ENCODE results near the gene NCKAP5L.

Gene NCKAP5L

DNA sequence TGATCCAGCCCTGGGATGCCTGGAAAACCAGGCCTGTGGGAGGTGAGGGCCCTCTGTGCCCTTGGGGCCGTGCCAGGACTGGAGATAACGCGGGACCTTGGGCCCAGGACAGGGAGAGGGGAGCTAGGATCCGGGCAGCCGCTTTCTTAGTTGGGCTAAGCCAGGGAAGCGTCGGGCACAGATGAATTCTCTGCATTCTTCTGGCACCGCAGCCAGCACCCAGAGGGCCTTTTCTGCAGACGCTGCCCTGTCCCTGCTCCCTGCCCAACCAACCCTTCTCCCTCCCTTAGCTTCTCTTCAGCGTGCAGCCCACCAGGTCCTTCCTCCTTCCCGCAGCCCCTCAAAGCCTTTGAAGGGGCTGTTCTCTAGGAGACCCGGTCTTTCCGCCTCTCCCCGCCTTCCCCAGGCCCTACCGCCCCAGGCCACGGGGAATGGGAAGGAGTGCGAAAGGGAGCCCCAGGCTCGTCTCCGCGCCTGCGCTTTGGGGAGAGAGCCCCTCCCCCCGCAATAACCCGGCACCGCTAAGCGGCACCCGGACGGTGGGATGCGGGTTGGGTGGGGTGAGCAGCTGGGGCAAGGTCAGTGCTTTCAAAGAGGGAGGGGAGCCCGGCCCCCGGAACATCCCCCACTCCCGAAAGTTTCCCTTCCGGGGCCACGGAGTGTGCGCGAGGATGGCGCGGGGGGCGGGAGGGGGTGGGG lies 663 bp downstream of the NCKAP5L start:
- peak overlapping the region; percentile 47 for H4K91ac ChIP-seq (ENCODE audit: low read depth, low read length)
- peaks cover 9 to 13% of the 10 kb centered on the region in 2 experiments for H3K4me1 ChIP-seq (ENCODE audit: control insufficient read depth in 1 of 2, insufficient read depth in 2 of 2, low read length in 2 of 2)
- H3K9me3 ChIP-seq (ENCODE audit: insufficient read depth, low read depth, low read length), result no peaks in the 10 kb centered on the region
- peaks cover 16% of the 10 kb centered on the region for H3K79me1 ChIP-seq (ENCODE audit: low read length)
- H3K23ac ChIP-seq (ENCODE audit: low read length), result no peak overlapping the region
- peaks cover 11% of the 10 kb centered on the region for H3K79me2 ChIP-seq (ENCODE audit: control insufficient read depth, insufficient read depth, low read length, poor library complexity)
- WGBS (ENCODE audit: extremely low coverage, insufficient coverage, insufficient read length), result no CpG with 5 or more reads among the region's 38 CpGs
- peak overlapping the region; percentile 74 for H3K4me2 ChIP-seq (ENCODE audit: low read length)
- peaks cover 3 to 11% of the 10 kb centered on the region in 2 experiments for H3K36me3 ChIP-seq (ENCODE audit: control insufficient read depth in 1 of 2, insufficient read depth in 2 of 2, low read length in 2 of 2)
- peak overlapping the region; percentile 47 for H3K18ac ChIP-seq (ENCODE audit: low read length)
- H3K9ac ChIP-seq (ENCODE audit: low read length), result peak overlapping the region; percentile 61
- H2BK5ac ChIP-seq (ENCODE audit: low read depth, low read length, poor library complexity), result peak overlapping the region; percentile 63
- H3K4me3 ChIP-seq (ENCODE audit: low read depth, low read length), result peak overlapping the region; percentile 87
- H3K27me3 ChIP-seq (ENCODE audit: insufficient read depth, low read length), result no peaks in the 10 kb centered on the region
- H3K14ac ChIP-seq (ENCODE audit: low read length), result peak overlapping the region; percentile 62
- peak overlapping the region; percentile 62 for H3K27ac ChIP-seq (ENCODE audit: low read depth, low read length)
- H3K4ac ChIP-seq (ENCODE audit: low read depth, low read length), result peak overlapping the region; percentile 2
- peak; percentile 91 for DNase-seq
- peak overlapping the region; percentile 67 for H2AFZ ChIP-seq (ENCODE audit: insufficient read depth, low read length, poor library complexity)
- no peak overlapping the region for H2BK12ac ChIP-seq (ENCODE audit: low read length)
- H2AK5ac ChIP-seq (ENCODE audit: low read length), result no peak overlapping the region
- H4K8ac ChIP-seq (ENCODE audit: low read depth, low read length), result peak overlapping the region; percentile 39
- no peak overlapping the region for H2BK120ac ChIP-seq (ENCODE audit: insufficient read depth, low read length, poor library complexity)
- H4K12ac ChIP-seq (ENCODE audit: low read depth, low read length), result peak overlapping the region; percentile 68

DNA sequence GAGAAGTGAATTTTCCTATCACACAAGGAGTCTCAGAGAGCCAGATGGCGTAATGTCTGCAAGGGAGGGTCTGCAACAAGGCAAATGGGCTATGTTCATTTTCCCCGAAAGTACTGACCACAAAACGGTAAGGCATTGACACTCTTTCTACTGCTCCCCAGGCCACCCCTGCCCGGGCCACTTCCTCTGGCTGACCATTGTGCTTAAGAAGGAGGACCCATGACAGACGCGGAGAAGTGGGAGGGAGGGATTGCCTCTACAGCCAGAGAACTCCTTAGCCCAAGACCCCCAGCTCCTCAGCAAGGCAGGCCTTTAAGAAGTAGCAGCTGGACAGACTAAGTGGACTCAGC lies 1.2 kb downstream of the NCKAP5L start:
- H3K79me1 ChIP-seq (ENCODE audit: low read length), result peaks cover 16% of the 10 kb centered on the region
- H4K91ac ChIP-seq (ENCODE audit: low read depth, low read length), result peak overlapping the region; percentile 47
- H3K36me3 ChIP-seq (ENCODE audit: control insufficient read depth in 1 of 2, insufficient read depth in 2 of 2, low read length in 2 of 2), result peaks cover 5 to 11% of the 10 kb centered on the region in 2 experiments
- no peak overlapping the region for H2BK5ac ChIP-seq (ENCODE audit: low read depth, low read length, poor library complexity)
- H2BK12ac ChIP-seq (ENCODE audit: low read length), result no peak overlapping the region
- H4K12ac ChIP-seq (ENCODE audit: low read depth, low read length), result no peak overlapping the region
- H3K4ac ChIP-seq (ENCODE audit: low read depth, low read length), result peak overlapping the region; percentile 2
- H3K9me3 ChIP-seq (ENCODE audit: insufficient read depth, low read depth, low read length), result no peaks in the 10 kb centered on the region
- H2AFZ ChIP-seq (ENCODE audit: insufficient read depth, low read length, poor library complexity), result no peak overlapping the region
- H3K4me1 ChIP-seq (ENCODE audit: control insufficient read depth in 1 of 2, insufficient read depth in 2 of 2, low read length in 2 of 2), result peaks cover 9 to 13% of the 10 kb centered on the region in 2 experiments
- peak overlapping the region; percentile 74 for H3K4me2 ChIP-seq (ENCODE audit: low read length)
- no peak overlapping the region for H2AK5ac ChIP-seq (ENCODE audit: low read length)
- H3K9ac ChIP-seq (ENCODE audit: low read length), result peak overlapping the region; percentile 61
- peak overlapping the region; percentile 8 for H3K14ac ChIP-seq (ENCODE audit: low read length)
- no peaks in the 10 kb centered on the region for H3K27me3 ChIP-seq (ENCODE audit: insufficient read depth, low read length)
- H3K4me3 ChIP-seq (ENCODE audit: low read depth, low read length), result peak overlapping the region; percentile 87
- no CpG with 5 or more reads among the region's 6 CpGs for WGBS (ENCODE audit: extremely low coverage, insufficient coverage, insufficient read length)
- H4K8ac ChIP-seq (ENCODE audit: low read depth, low read length), result no peak overlapping the region
- H3K27ac ChIP-seq (ENCODE audit: low read depth, low read length), result peak overlapping the region; percentile 8
- no peak for DNase-seq
- H3K79me2 ChIP-seq (ENCODE audit: control insufficient read depth, insufficient read depth, low read length, poor library complexity), result peaks cover 11% of the 10 kb centered on the region
- H3K23ac ChIP-seq (ENCODE audit: low read length), result no peak overlapping the region
- peak overlapping the region; percentile 6 for H3K18ac ChIP-seq (ENCODE audit: low read length)
- H2BK120ac ChIP-seq (ENCODE audit: insufficient read depth, low read length, poor library complexity), result no peak overlapping the region

DNA sequence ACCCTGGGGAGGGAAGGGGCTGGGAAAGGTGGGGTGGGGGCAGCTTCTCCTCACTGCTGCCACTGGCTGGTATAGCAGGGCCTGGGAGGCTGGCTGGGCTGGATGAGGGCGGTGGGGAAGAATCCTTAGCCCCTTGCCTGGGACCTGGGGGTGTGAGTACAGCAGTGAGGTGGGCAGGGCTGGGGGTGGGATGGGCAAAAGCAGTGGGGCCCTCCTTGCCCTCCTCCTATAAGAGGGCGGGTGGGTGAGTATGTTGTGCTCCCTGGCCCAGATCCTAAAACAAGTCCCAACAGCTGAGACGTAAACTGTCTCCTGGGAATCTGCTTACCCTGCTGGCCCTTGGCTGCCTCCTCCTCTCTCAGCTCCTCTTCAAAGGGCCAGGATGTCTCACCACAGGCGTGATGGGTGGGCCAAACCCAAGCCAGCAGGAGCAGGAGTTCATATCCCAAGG lies 2.2 kb downstream of the NCKAP5L start:
- DNase-seq, result peak; percentile 79
- H2BK12ac ChIP-seq (ENCODE audit: low read length), result no peak overlapping the region
- H3K79me2 ChIP-seq (ENCODE audit: control insufficient read depth, insufficient read depth, low read length, poor library complexity), result peaks cover 11% of the 10 kb centered on the region
- no peak overlapping the region for H3K27ac ChIP-seq (ENCODE audit: low read depth, low read length)
- no peak overlapping the region for H3K4ac ChIP-seq (ENCODE audit: low read depth, low read length)
- no peak overlapping the region for H3K23ac ChIP-seq (ENCODE audit: low read length)
- H4K91ac ChIP-seq (ENCODE audit: low read depth, low read length), result no peak overlapping the region
- no peak overlapping the region for H4K12ac ChIP-seq (ENCODE audit: low read depth, low read length)
- H3K4me2 ChIP-seq (ENCODE audit: low read length), result no peak overlapping the region
- H4K8ac ChIP-seq (ENCODE audit: low read depth, low read length), result no peak overlapping the region
- peaks cover 9 to 18% of the 10 kb centered on the region in 2 experiments for H3K4me1 ChIP-seq (ENCODE audit: control insufficient read depth in 1 of 2, insufficient read depth in 2 of 2, low read length in 2 of 2)
- H2AK5ac ChIP-seq (ENCODE audit: low read length), result no peak overlapping the region
- peaks cover 2% of the 10 kb centered on the region for H3K9me3 ChIP-seq (ENCODE audit: insufficient read depth, low read depth, low read length)
- no peak overlapping the region for H2AFZ ChIP-seq (ENCODE audit: insufficient read depth, low read length, poor library complexity)
- no peak overlapping the region for H2BK120ac ChIP-seq (ENCODE audit: insufficient read depth, low read length, poor library complexity)
- H3K27me3 ChIP-seq (ENCODE audit: insufficient read depth, low read length), result no peaks in the 10 kb centered on the region
- no peak overlapping the region for H3K18ac ChIP-seq (ENCODE audit: low read length)
- no peak overlapping the region for H3K9ac ChIP-seq (ENCODE audit: low read length)
- no CpG with 5 or more reads among the region's 4 CpGs for WGBS (ENCODE audit: extremely low coverage, insufficient coverage, insufficient read length)
- no peak overlapping the region for H3K4me3 ChIP-seq (ENCODE audit: low read depth, low read length)
- no peak overlapping the region for H3K14ac ChIP-seq (ENCODE audit: low read length)
- peaks cover 7 to 11% of the 10 kb centered on the region in 2 experiments for H3K36me3 ChIP-seq (ENCODE audit: control insufficient read depth in 1 of 2, insufficient read depth in 2 of 2, low read length in 2 of 2)
- peaks cover 16% of the 10 kb centered on the region for H3K79me1 ChIP-seq (ENCODE audit: low read length)
- H2BK5ac ChIP-seq (ENCODE audit: low read depth, low read length, poor library complexity), result no peak overlapping the region

DNA sequence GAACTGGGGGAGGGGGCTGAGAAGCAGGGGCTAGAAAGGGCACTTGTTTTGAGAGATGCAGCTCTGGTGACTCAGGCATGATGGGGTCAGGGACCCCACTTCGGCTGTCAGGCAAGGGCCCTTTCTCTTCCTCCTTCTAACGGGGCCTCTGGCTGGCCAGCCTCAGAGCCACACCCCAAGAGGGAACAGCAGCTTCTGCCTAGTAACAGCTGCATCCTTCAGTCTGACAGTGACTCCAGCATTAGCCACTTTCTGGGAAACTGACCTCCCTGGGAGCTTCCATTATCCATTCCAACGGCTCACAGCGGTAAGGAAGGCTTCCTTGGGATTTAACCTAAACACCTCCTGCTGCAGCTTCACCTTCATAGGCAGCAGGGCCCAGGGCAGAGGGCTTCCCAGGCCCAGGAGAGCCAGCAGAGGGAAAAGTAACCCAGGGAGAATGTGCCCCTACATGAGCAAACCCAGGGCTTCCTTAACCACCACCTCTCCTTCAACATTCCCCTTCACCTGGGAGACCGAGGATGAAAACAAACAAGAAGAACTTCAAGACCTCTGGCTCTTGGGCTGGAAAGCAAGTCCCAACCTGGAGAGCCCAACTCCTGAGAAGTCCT lies 2.7 kb downstream of the NCKAP5L start:
- no peak overlapping the region for H2BK5ac ChIP-seq (ENCODE audit: low read depth, low read length, poor library complexity)
- H4K12ac ChIP-seq (ENCODE audit: low read depth, low read length), result no peak overlapping the region
- H3K23ac ChIP-seq (ENCODE audit: low read length), result no peak overlapping the region
- no peak overlapping the region for H2BK120ac ChIP-seq (ENCODE audit: insufficient read depth, low read length, poor library complexity)
- no peak overlapping the region for H3K18ac ChIP-seq (ENCODE audit: low read length)
- no peak overlapping the region for H3K14ac ChIP-seq (ENCODE audit: low read length)
- no peak overlapping the region for H4K8ac ChIP-seq (ENCODE audit: low read depth, low read length)
- no peak overlapping the region for H2AFZ ChIP-seq (ENCODE audit: insufficient read depth, low read length, poor library complexity)
- peaks cover 16% of the 10 kb centered on the region for H3K79me1 ChIP-seq (ENCODE audit: low read length)
- peaks cover 9 to 20% of the 10 kb centered on the region in 2 experiments for H3K4me1 ChIP-seq (ENCODE audit: control insufficient read depth in 1 of 2, insufficient read depth in 2 of 2, low read length in 2 of 2)
- no peak overlapping the region for H2BK12ac ChIP-seq (ENCODE audit: low read length)
- no peak overlapping the region for H3K4me2 ChIP-seq (ENCODE audit: low read length)
- no peak overlapping the region for H3K9ac ChIP-seq (ENCODE audit: low read length)
- no peak overlapping the region for H2AK5ac ChIP-seq (ENCODE audit: low read length)
- H3K79me2 ChIP-seq (ENCODE audit: control insufficient read depth, insufficient read depth, low read length, poor library complexity), result peaks cover 11% of the 10 kb centered on the region
- peaks cover 7 to 11% of the 10 kb centered on the region in 2 experiments for H3K36me3 ChIP-seq (ENCODE audit: control insufficient read depth in 1 of 2, insufficient read depth in 2 of 2, low read length in 2 of 2)
- H3K9me3 ChIP-seq (ENCODE audit: insufficient read depth, low read depth, low read length), result peaks cover 2% of the 10 kb centered on the region
- no peak overlapping the region for H3K4me3 ChIP-seq (ENCODE audit: low read depth, low read length)
- H3K27me3 ChIP-seq (ENCODE audit: insufficient read depth, low read length), result no peaks in the 10 kb centered on the region
- peak; percentile 66 to 77 for DNase-seq
- no CpG with 5 or more reads among the region's 5 CpGs for WGBS (ENCODE audit: extremely low coverage, insufficient coverage, insufficient read length)
- H3K27ac ChIP-seq (ENCODE audit: low read depth, low read length), result no peak overlapping the region
- H3K4ac ChIP-seq (ENCODE audit: low read depth, low read length), result peak overlapping the region; percentile 41
- no peak overlapping the region for H4K91ac ChIP-seq (ENCODE audit: low read depth, low read length)
